Esophagus squamous epithelium (tissue), 4 donors: ENCODE results near the gene DUSP22.

Experiments
- POLR2A ChIP-seq, 4 donors: fragments of 450-650 bp; IDR thresholded peaks; one replicate each; pipeline ENCODE4 v1.6.1; 2017; ENCODE audit warnings: antibody characterized with exemption in 4 of 4, mild to moderate bottlenecking in 4 of 4, moderate library complexity in 3 of 4
- TF ChIP-seq, protein P1 (sequence below), 6 experiments: fragments of 450-650 bp in 4 of 6; fragments of 200-600 bp in 2 of 6; sonication (generic) in 2 of 6; IDR thresholded peaks; one replicate each; pipeline ENCODE4 v1.5.1; 2016 to 2019; ENCODE audit warnings: antibody characterized with exemption in 6 of 6, mild to moderate bottlenecking in 4 of 6, moderate library complexity in 4 of 6

DNA sequence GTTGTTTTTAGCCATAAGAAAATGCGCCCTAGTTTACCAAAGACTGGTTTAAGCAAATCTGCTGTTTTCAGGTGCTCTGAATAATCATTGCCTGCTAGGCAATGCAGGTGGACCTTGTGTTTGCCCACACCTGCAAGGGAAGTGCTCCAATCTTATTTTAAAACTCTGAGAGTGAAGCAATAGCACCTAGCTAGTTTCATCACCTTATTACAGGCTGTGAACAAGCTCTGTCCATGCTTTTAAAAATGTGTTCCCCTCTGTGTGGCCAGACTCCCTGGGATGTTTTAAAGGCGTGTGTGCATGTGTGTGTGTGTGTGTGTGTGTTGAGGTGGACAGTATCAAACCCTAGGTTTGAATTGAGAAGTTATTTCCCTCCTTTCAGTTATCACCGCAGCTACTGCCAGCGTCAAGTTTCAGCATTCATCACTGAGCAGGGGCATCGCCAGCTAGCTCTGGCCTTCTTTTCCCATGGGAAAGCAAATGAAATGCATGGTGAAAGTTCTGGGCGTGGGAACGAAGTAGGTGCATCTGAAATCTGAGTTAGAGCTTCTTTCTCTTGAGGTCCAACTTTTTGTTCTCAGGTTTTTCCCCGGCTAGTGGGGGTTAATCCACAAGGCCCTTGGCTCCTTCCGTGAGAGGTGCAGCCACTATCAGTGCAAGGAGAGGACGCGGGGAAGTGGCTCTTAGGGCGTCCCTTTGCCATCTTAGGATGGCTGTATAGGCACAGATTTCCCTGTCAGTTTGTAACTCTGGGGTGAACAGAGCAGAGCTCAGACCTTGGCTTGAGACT lies 30.8 kb downstream of the DUSP22 start:
- TF ChIP-seq, protein P1, sequence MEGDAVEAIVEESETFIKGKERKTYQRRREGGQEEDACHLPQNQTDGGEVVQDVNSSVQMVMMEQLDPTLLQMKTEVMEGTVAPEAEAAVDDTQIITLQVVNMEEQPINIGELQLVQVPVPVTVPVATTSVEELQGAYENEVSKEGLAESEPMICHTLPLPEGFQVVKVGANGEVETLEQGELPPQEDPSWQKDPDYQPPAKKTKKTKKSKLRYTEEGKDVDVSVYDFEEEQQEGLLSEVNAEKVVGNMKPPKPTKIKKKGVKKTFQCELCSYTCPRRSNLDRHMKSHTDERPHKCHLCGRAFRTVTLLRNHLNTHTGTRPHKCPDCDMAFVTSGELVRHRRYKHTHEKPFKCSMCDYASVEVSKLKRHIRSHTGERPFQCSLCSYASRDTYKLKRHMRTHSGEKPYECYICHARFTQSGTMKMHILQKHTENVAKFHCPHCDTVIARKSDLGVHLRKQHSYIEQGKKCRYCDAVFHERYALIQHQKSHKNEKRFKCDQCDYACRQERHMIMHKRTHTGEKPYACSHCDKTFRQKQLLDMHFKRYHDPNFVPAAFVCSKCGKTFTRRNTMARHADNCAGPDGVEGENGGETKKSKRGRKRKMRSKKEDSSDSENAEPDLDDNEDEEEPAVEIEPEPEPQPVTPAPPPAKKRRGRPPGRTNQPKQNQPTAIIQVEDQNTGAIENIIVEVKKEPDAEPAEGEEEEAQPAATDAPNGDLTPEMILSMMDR (IDR thresholded peaks at IDR 0.05) = no peak
- TF ChIP-seq POLR2A (IDR thresholded peaks at IDR 0.05) = no peak
